Measurements from ENCODE around the gene HNRNPK. TPM values are rescaled to one million over a fixed set of nuclear protein-coding genes. Genes with fewer than 3 reads are reported as not detected.

The HNRNPK gene
- total RNA-seq, 4 donors from 2014 or later, result 398 to 596 (median 550) TPM

DNA sequence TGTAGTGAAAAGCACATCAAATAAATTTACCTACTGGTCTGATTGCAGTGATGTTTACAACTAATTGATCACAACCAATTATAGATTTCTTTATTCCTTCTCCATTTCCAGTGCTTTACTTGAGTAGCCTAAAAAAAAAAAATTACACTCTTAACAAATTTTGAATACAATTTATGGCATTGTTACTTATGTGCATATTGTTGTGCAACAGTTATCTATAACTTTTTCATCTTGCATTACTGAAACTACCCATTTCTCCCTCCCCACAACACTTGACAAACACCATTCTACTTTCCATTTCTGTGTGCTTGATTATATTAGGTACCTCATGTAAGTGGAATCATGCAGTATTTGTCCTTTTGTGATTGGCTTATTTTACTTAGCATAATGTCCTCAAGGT is 12.9 kb upstream of the HNRNPK start:
- no peaks in the 10 kb centered on the region for H3K27me3 ChIP-seq
- DNase-seq (ENCODE audit: extremely low spot score), result no peak
- no peak overlapping the region for H3K4me3 ChIP-seq
- intact Hi-C loops (cut with DNase I), result no loop called here
- H3K36me3 ChIP-seq, result no peaks in the 10 kb centered on the region
- TF ChIP-seq CTCF (IDR thresholded peaks at IDR 0.05), result no peak
- no peak for TF ChIP-seq POLR2AphosphoS5 (IDR thresholded peaks at IDR 0.05)
- no peak for TF ChIP-seq POLR2A (IDR thresholded peaks at IDR 0.05; ENCODE audit: low read depth)
- TF ChIP-seq EP300 (IDR thresholded peaks at IDR 0.05), result no peak
- no peaks in the 10 kb centered on the region for H3K9me3 ChIP-seq
- peaks cover 0 to 14% (median 10%) of the 10 kb centered on the region in 4 donors for H3K4me1 ChIP-seq
- H3K27ac ChIP-seq (replicated peaks in 1 of 4), result no peak overlapping the region

DNA sequence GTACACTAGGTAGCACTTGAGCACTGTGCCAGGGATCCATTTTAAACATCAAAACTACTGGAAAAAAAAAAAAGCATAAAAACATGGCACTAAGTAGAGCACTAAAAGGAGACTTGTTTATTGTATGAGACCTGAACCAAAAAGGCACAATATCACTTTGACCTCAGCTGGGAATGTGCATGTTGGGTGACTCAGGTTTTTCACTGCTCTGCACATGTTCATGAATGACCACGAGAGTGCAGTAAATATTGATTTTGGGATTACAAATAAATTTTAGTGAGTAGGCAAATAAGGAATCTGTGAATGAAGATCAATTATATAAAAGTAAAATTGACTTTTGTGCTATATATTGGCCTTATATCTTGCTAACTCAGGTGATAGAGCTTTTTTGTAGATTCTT is 12.4 kb upstream of the HNRNPK start:
- intact Hi-C loops (cut with DNase I), result no loop called here
- no peaks in the 10 kb centered on the region for H3K36me3 ChIP-seq
- no peaks in the 10 kb centered on the region for H3K9me3 ChIP-seq
- no peak for TF ChIP-seq POLR2A (IDR thresholded peaks at IDR 0.05; ENCODE audit: low read depth)
- no peak for TF ChIP-seq POLR2AphosphoS5 (IDR thresholded peaks at IDR 0.05)
- TF ChIP-seq CTCF (IDR thresholded peaks at IDR 0.05), result no peak
- TF ChIP-seq EP300 (IDR thresholded peaks at IDR 0.05), result no peak
- peaks cover 3 to 19% (median 15%) of the 10 kb centered on the region in 4 donors for H3K4me1 ChIP-seq
- DNase-seq (ENCODE audit: extremely low spot score), result no peak
- no peak overlapping the region for H3K27ac ChIP-seq (replicated peaks in 1 of 4)
- WGBS, result 72% methylated on average over 1 of the region's 1 CpG
- H3K27me3 ChIP-seq, result no peaks in the 10 kb centered on the region
- no peak overlapping the region for H3K4me3 ChIP-seq

- Histone ChIP-seq H3K36me3 (no peaks in the 10 kb centered on the region), H3K27ac (replicated peaks in 1 of 4) (no peak overlapping the region), H3K4me3 (no peak overlapping the region), H3K27me3 (no peaks in the 10 kb centered on the region), H3K9me3 (no peaks in the 10 kb centered on the region), H3K4me1 (peaks cover 9 to 30% (median 24%) of the 10 kb centered on the region in 4 donors)
- intact Hi-C loops (cut with DNase I), result no loop called here
- 95% methylated on average over 1 of the region's 1 CpG for WGBS
- TF ChIP-seq CTCF (IDR thresholded peaks at IDR 0.05) (no peak), EP300 (IDR thresholded peaks at IDR 0.05) (no peak)
- no peak for DNase-seq (ENCODE audit: extremely low spot score)
These were observed 11.3 kb upstream of the HNRNPK start for GRCh38 chr9:83991355-83991754.

DNA sequence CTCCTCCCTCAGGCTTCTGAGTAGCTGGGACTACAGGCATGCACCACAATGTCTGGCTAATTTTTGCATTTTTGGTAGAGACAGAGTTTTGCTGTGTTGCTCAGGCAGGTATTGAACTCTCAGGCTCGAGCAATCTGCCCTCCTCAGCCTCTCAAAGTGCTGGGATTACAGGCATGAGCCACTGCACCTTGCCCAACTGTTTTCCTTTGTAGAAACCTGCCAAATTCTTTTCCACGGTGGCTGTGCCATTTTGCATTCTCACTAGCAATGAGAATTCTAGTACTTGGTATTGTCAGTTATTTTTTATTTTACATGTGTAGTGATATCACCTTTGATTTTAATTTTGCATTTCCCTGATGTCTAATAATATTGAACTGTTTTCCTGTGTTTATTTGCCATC is 8.4 kb upstream of the HNRNPK start:
- no peak for TF ChIP-seq POLR2A (IDR thresholded peaks at IDR 0.05; ENCODE audit: low read depth)
- no peak for TF ChIP-seq CTCF (IDR thresholded peaks at IDR 0.05)
- TF ChIP-seq EP300 (IDR thresholded peaks at IDR 0.05), result no peak
- TF ChIP-seq POLR2AphosphoS5 (IDR thresholded peaks at IDR 0.05), result no peak
- Histone ChIP-seq H3K4me3 (no peak overlapping the region), H3K27me3 (no peaks in the 10 kb centered on the region), H3K36me3 (no peaks in the 10 kb centered on the region), H3K4me1 (peaks cover 9 to 37% (median 33%) of the 10 kb centered on the region in 4 donors), H3K27ac (replicated peaks in 1 of 4) (no peak overlapping the region), H3K9me3 (no peaks in the 10 kb centered on the region)
- DNase-seq (ENCODE audit: extremely low spot score), result no peak
- WGBS, result 79% methylated on average over 2 of the region's 2 CpGs
- intact Hi-C loops (cut with DNase I), result no loop called here

DNA sequence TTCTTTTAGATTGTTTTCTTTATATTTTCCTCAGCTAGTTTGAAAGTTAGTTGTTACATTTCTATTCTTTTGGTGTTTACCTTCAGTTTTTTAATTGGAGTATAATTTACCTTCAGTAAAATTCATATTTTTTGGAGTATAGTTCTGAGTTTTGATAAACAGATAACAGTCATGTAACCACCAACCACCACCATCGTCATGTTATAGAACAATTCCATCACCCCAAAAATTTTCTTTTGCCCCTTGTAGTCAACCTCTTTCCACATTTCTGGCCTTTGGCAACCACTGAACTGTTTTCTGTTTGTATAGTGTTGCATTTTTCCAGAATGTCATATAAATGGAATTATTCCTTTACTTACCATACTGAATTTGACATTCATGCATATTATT is 7.4 kb upstream of the HNRNPK start:
- H3K27ac ChIP-seq (replicated peaks in 1 of 4), result peak overlapping the region; percentile 72 to 76 (median 73)
- 97% methylated on average over 1 of the region's 1 CpG for WGBS
- H3K27me3 ChIP-seq, result no peaks in the 10 kb centered on the region
- no peak for DNase-seq (ENCODE audit: extremely low spot score)
- no peak overlapping the region for H3K4me3 ChIP-seq
- no peaks in the 10 kb centered on the region for H3K36me3 ChIP-seq
- peaks cover 9 to 41% (median 36%) of the 10 kb centered on the region in 4 donors for H3K4me1 ChIP-seq
- no peaks in the 10 kb centered on the region for H3K9me3 ChIP-seq
- TF ChIP-seq CTCF (IDR thresholded peaks at IDR 0.05) (no peak), POLR2AphosphoS5 (IDR thresholded peaks at IDR 0.05) (no peak), POLR2A (IDR thresholded peaks at IDR 0.05; ENCODE audit: low read depth) (no peak), EP300 (IDR thresholded peaks at IDR 0.05) (no peak)
- intact Hi-C loops (cut with DNase I), result no loop called here

Data from esophagus muscularis mucosa (tissue), 4 donors.